HCT116 (cell line): ENCODE data around the gene ORC4. TPM values are rescaled to one million over a fixed set of nuclear protein-coding genes. Genes with fewer than 3 reads are reported as not detected.

Experiments
- ATAC-seq: fragments of 200-7000 bp; cut with Tn5 transposase; 2 replicates; pipeline ENCODE4 v1.9.1; 2020; ENCODE audit warnings: mild to moderate bottlenecking, moderate library complexity
- BruUV-seq: library from RNA; stranded (reverse); fragments of 400-500 nt; replicated peaks from 2 replicates; lab custom pipeline; 2021; lab: Mats Ljungman, UMichigan
- CTCF ChIA-PET: fragments of 300-600 bp; sonication (Branson Sonifier 250); formaldehyde crosslinking; loops from one replicate; lab custom pipeline; 2021; ENCODE audit warnings: antibody characterized with exemption; lab: Charles Lee
- POLR2A ChIA-PET: fragments of 300-600, 350-600 bp; sonication (Branson Sonifier 250); formaldehyde crosslinking; loops from one replicate; lab custom pipeline; 2021; ENCODE audit warnings: antibody characterized with exemption; lab: Charles Lee
- RAD21 ChIA-PET, 2 experiments: fragments of 300-600 bp; sonication (Branson Sonifier 250); formaldehyde crosslinking; loops; one replicate each; lab custom pipeline; 2023; ENCODE audit warnings: low total read pairs in 2 of 2; ENCODE audit not compliant: uncharacterized antibody in 2 of 2, unreplicated experiment in 2 of 2, low non-redundant PET in 1 of 2; lab: Charles Lee
- DNase-seq: peaks from one replicate; pipeline ENCODE4 v3.0.0-alpha.2; 2010; ENCODE audit warnings: low read depth, low spot score
- H2AFZ ChIP-seq: fragments of 200-600 bp; shearing (Covaris generic), sonication (generic); 2 replicates; pipeline ENCODE4 v1.6.1; 2017; ENCODE audit warnings: low read depth, mixed run types, mixed read lengths, antibody characterized with exemption, low read length; ENCODE audit not compliant: poor library complexity, severe bottlenecking
- H3K27ac ChIP-seq: 2 replicates; pipeline ENCODE4 v1.5.1; 2012; ENCODE audit warnings: low read depth, low read length
- H3K27me3 ChIP-seq: fragments of 200-600 bp; sonication (generic); 2 replicates; pipeline ENCODE4 v1.6.1; 2016; ENCODE audit warnings: mixed run types, low read length, mixed read lengths; ENCODE audit not compliant: insufficient read depth
- H3K36me3 ChIP-seq, 2 experiments: fragments of 200-500 bp in 1 of 2; fragments of 200-600 bp in 1 of 2; sonication (Bioruptor generic) in 1 of 2; sonication (generic) in 1 of 2; 2 replicates each; pipeline versions ENCODE4 v1.5.1 to v1.6.1; 2014 to 2016; ENCODE audit warnings: low read length in 2 of 2, inconsistent platforms in 1 of 2, mixed read lengths in 1 of 2, mixed run types in 1 of 2; ENCODE audit not compliant: insufficient read depth in 2 of 2, control insufficient read depth in 1 of 2
- H3K4me1 ChIP-seq, 2 experiments: fragments of 200-600 bp in 1 of 2; sonication (generic) in 1 of 2; 2 replicates each; pipeline versions ENCODE4 v1.5.1 to v1.6.1; 2012 to 2017; ENCODE audit warnings: low read length in 2 of 2, inconsistent platforms in 1 of 2, mild to moderate bottlenecking in 1 of 2, mixed read lengths in 1 of 2, mixed run types in 1 of 2, moderate library complexity in 1 of 2; ENCODE audit not compliant: insufficient read depth in 2 of 2, control insufficient read depth in 1 of 2
- H3K4me2 ChIP-seq: fragments of 200-600 bp; sonication (generic); 2 replicates; pipeline ENCODE4 v1.6.1; 2017; ENCODE audit warnings: mixed run types, low read length, mixed read lengths
- H3K4me3 ChIP-seq, 2 experiments: fragments of 200-600 bp in 1 of 2; sonication (generic) in 1 of 2; replicated peaks in 1 of 2; 2 replicates each; pipeline ENCODE4 v1.5.1; 2011 to 2016; ENCODE audit warnings: low read length in 2 of 2, control low read depth in 1 of 2, low read depth in 1 of 2, mild to moderate bottlenecking in 1 of 2, mixed read lengths in 1 of 2, mixed run types in 1 of 2
- H3K79me2 ChIP-seq: fragments of 200-600 bp; sonication (generic); 2 replicates; pipeline ENCODE4 v1.6.1; 2017; ENCODE audit warnings: mild to moderate bottlenecking, mixed run types, low read length, moderate library complexity, mixed read lengths; ENCODE audit not compliant: insufficient read depth
- H3K9ac ChIP-seq: fragments of 200-600 bp; sonication (generic); 2 replicates; pipeline ENCODE4 v1.6.1; 2016; ENCODE audit warnings: low read length, mixed read lengths
- H3K9me2 ChIP-seq: fragments of 200-600 bp; sonication (generic), shearing (Covaris generic); 2 replicates; pipeline ENCODE4 v1.6.1; 2017; ENCODE audit warnings: mixed run types, mild to moderate bottlenecking, moderate library complexity; ENCODE audit not compliant: insufficient read depth
- H3K9me3 ChIP-seq, 2 experiments: fragments of 200-500 bp in 1 of 2; fragments of 200-600 bp in 1 of 2; sonication (Bioruptor generic) in 1 of 2; sonication (generic) in 1 of 2; 2 replicates each; pipeline ENCODE4 v1.6.1; 2014 to 2017; ENCODE audit warnings: low read length in 2 of 2, mixed read lengths in 2 of 2, inconsistent platforms in 1 of 2, low read depth in 1 of 2, mild to moderate bottlenecking in 1 of 2, mixed run types in 1 of 2, moderate library complexity in 1 of 2; ENCODE audit not compliant: control insufficient read depth in 1 of 2, insufficient read depth in 1 of 2
- H4K20me1 ChIP-seq: fragments of 200-600 bp; sonication (generic), shearing (Covaris generic); 2 replicates; pipeline ENCODE4 v1.6.1; 2017; ENCODE audit warnings: mixed run types, mild to moderate bottlenecking, moderate library complexity; ENCODE audit not compliant: insufficient read depth
- CEBPB ChIP-seq: IDR thresholded peaks from 2 replicates; pipeline ENCODE4 v1.6.1; 2012; ENCODE audit warnings: low read depth
- EZH2 ChIP-seq: fragments of 200-600 bp; sonication (generic); IDR thresholded peaks from 2 replicates; pipeline ENCODE4 v1.6.1; 2017; ENCODE audit warnings: antibody characterized with exemption, mixed run types
- JUND ChIP-seq: IDR thresholded peaks from 2 replicates; pipeline ENCODE4 v1.6.1; 2012
- POLR2A ChIP-seq: IDR thresholded peaks from 2 replicates; pipeline ENCODE4 v1.7.0; 2011; ENCODE audit warnings: borderline replicate concordance; ENCODE audit not compliant: insufficient read depth, insufficient read length; ENCODE audit errors: extremely low read depth
- POLR2AphosphoS5 ChIP-seq: IDR thresholded peaks from 2 replicates; pipeline ENCODE4 v1.6.1; 2011; ENCODE audit warnings: mild to moderate bottlenecking, low read depth, low read length, moderate library complexity
- SP1 ChIP-seq: IDR thresholded peaks from 2 replicates; pipeline ENCODE4 v1.6.1; 2012; ENCODE audit warnings: low read depth
- ZFX ChIP-seq: fragments of 450-650 bp; IDR thresholded peaks from 2 replicates; pipeline ENCODE4 v1.6.1; 2017
- intact Hi-C: fragments of 100-400 bp; cut with micrococcal nuclease; formaldehyde crosslinking; loops from 2 replicates; pipeline ENCODE4 v1.10.0; 2022
- total RNA-seq: library from RNA; stranded (reverse); gene quantifications from one replicate; pipeline ENCODE4 v1.2.1, GENCODE V29; 2021; ENCODE audit not compliant: unreplicated experiment
- TF ChIP-seq, protein P1 (sequence below): IDR thresholded peaks from 2 replicates; pipeline ENCODE4 v1.6.1; 2012; ENCODE audit warnings: low read depth
- TF ChIP-seq, protein P2 (sequence below): IDR thresholded peaks from 2 replicates; pipeline ENCODE4 v1.6.1; 2011; ENCODE audit warnings: mild to moderate bottlenecking, low read length, moderate library complexity; ENCODE audit not compliant: insufficient replicate concordance; ENCODE audit errors: extremely low read depth
- TF ChIP-seq, protein P3 (sequence below): IDR thresholded peaks from 2 replicates; pipeline ENCODE4 v1.6.1; 2012

Gene ORC4
- total RNA-seq, 1 experiment from 2014 or later: 51.0 TPM

DNA sequence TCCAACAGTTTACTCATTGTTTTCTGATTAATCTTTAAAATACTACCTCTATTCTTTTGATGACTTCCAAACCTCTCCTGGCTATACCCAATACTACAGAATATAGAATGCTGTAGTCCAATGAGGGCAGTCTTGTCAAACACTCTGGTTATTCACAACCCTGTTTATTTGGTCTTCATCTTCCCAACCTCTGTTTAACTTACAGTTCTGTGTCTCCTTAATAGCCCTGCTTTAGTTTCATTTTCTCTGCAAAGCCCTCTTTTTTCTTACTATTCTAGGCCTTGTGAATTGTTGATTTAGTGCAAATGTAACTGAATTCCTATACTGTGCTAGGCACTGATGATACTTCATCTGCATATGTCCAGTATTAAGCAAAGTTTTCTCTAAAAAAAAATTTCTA is 135.7 kb downstream of the ORC4 start:
- H3K27ac ChIP-seq: no peak overlapping the region
- no peaks in the 10 kb centered on the region for H3K9me3 ChIP-seq
- RAD21 ChIA-PET: no interaction called here
- H2AFZ ChIP-seq: no peak overlapping the region
- intact Hi-C loops: no loop called here
- no peaks in the 10 kb centered on the region for H3K36me3 ChIP-seq
- H3K79me2 ChIP-seq: peaks cover 3% of the 10 kb centered on the region; the same call in 1 of the 2 replicates
- H4K20me1 ChIP-seq: peaks cover 5% of the 10 kb centered on the region; the same call in 1 of the 2 replicates
- CTCF ChIA-PET: no interaction called here
- H3K9me2 ChIP-seq: no peaks in the 10 kb centered on the region
- no peak overlapping the region for H3K4me2 ChIP-seq
- H3K9ac ChIP-seq: no peak overlapping the region
- no peak for ATAC-seq
- no peak for DNase-seq
- TF ChIP-seq, protein P1, sequence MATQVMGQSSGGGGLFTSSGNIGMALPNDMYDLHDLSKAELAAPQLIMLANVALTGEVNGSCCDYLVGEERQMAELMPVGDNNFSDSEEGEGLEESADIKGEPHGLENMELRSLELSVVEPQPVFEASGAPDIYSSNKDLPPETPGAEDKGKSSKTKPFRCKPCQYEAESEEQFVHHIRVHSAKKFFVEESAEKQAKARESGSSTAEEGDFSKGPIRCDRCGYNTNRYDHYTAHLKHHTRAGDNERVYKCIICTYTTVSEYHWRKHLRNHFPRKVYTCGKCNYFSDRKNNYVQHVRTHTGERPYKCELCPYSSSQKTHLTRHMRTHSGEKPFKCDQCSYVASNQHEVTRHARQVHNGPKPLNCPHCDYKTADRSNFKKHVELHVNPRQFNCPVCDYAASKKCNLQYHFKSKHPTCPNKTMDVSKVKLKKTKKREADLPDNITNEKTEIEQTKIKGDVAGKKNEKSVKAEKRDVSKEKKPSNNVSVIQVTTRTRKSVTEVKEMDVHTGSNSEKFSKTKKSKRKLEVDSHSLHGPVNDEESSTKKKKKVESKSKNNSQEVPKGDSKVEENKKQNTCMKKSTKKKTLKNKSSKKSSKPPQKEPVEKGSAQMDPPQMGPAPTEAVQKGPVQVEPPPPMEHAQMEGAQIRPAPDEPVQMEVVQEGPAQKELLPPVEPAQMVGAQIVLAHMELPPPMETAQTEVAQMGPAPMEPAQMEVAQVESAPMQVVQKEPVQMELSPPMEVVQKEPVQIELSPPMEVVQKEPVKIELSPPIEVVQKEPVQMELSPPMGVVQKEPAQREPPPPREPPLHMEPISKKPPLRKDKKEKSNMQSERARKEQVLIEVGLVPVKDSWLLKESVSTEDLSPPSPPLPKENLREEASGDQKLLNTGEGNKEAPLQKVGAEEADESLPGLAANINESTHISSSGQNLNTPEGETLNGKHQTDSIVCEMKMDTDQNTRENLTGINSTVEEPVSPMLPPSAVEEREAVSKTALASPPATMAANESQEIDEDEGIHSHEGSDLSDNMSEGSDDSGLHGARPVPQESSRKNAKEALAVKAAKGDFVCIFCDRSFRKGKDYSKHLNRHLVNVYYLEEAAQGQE: no peak
- TF ChIP-seq, protein P2, sequence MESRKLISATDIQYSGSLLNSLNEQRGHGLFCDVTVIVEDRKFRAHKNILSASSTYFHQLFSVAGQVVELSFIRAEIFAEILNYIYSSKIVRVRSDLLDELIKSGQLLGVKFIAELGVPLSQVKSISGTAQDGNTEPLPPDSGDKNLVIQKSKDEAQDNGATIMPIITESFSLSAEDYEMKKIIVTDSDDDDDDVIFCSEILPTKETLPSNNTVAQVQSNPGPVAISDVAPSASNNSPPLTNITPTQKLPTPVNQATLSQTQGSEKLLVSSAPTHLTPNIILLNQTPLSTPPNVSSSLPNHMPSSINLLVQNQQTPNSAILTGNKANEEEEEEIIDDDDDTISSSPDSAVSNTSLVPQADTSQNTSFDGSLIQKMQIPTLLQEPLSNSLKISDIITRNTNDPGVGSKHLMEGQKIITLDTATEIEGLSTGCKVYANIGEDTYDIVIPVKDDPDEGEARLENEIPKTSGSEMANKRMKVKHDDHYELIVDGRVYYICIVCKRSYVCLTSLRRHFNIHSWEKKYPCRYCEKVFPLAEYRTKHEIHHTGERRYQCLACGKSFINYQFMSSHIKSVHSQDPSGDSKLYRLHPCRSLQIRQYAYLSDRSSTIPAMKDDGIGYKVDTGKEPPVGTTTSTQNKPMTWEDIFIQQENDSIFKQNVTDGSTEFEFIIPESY: no peak
- no peak for TF ChIP-seq ZFX
- TF ChIP-seq, protein P3, sequence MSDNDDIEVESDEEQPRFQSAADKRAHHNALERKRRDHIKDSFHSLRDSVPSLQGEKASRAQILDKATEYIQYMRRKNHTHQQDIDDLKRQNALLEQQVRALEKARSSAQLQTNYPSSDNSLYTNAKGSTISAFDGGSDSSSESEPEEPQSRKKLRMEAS: no peak
- no peak for TF ChIP-seq SP1
- no peak for TF ChIP-seq EZH2
- TF ChIP-seq POLR2A: no peak
- no peak for TF ChIP-seq POLR2AphosphoS5
- TF ChIP-seq JUND: no peak
- no peak for TF ChIP-seq CEBPB
- no peak overlapping the region for H3K4me3 ChIP-seq
- no TSS peak for BruUV-seq
- H3K4me1 ChIP-seq: no peaks in the 10 kb centered on the region
- POLR2A ChIA-PET: no interaction called here
- no peaks in the 10 kb centered on the region for H3K27me3 ChIP-seq
